Mesangial cell (primary cell): Measurements from ENCODE around the gene GRAMD1A. TPM values are rescaled to one million over a fixed set of nuclear protein-coding genes. Genes with fewer than 3 reads are reported as not detected.

Experiments
- total RNA-seq: library from RNA; depleted of rRNA; stranded (reverse); fragments of >200 nt; gene quantifications from 2 replicates; pipeline ENCODE4 v1.2.3, GENCODE V29; 2015

GRAMD1A gene
- 66.8 and 123 TPM in 2 replicates for total RNA-seq

DNA sequence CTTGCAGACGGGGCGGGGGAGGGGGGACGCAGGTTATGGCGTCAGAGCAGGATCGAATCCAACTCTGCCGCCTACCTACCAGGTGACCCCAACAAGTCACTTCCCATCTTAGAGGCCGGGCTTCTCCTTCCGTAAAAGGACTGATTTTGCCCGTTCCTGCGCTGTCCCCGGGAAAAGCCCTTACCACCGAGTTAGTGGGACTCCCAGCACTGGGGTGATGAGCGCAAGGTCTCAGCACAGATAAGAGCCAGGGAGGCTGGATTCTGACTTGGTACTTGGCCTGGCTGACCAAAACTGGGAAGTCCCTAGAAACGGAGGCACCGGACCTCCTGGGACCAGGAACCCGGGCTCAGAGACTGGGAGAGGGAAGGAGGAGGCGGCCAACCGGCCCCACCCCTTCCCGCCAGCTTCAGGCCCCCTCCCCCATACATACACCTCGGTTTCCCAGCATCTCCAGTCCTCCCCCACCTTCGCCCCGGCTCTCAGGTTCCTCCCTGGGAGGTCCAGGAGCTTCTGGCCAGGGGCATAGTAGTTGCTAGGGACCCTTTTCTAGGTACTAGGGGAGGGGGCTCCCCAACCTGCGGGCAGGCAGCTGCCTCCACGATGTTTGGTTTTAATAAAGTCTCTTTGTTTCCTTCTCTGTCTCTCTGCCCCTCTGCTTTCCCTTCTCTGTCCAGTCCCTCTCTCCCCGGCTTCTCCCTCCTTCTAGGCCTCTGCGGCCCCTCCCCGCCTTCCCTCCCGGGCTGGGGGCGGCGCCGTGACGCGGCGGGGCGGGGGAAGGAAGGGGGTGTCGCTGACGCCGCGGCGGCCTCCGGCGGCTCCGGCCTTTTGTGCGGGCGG, at the start of gene GRAMD1A:
TSS of gene GRAMD1A (plus strand) at position 826 of the 840 bp plus-strand sequence. CDS start 156 bp downstream, outside the sequence.

DNA sequence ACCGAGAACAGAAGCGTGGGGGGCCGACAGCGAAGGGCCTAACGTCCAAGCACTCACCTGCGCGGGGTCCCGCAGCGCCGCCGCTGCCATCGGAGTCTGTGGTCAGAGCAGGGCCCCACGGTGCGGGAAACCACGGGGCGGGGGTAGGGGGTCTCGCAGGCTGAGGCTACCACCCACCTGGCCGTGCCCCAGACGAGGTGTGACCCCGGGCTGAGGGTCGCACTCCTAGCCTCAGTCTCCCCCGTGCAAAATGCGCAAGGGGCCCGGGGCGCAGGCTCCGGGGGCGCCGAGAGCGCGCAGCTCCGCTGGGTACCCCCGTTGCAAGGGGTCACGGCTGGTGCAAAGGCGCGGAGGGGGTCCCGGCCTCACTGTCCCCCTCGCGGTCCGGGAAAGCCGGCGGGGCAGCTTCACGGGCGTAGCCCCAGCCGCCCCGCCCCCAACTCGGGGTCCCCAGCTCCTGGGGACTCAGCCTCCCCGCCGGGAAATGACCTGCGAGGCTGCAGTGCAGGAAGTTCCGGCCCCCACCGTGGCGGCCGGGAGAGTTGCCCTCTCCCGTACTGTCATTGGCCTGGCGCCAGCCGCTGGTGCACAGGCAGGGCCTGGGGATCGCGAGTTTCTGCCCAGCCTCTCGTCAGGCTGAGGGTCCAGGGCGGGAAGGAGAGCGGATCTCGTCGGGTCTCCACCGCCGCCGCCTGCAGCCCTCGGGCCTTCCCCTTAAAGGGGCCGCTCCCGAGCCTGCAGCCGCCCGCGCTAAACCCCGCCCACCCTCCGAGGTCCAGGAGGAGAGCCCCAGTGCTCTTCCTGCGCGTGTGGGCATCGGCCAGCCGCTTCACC, 36.3 kb upstream of the GRAMD1A start, which contains the start of gene ZNF792:
TSS of gene ZNF792 (minus strand) at position 657 of the 834 bp plus-strand sequence. CDS start at position 90, 567 bp downstream.

DNA sequence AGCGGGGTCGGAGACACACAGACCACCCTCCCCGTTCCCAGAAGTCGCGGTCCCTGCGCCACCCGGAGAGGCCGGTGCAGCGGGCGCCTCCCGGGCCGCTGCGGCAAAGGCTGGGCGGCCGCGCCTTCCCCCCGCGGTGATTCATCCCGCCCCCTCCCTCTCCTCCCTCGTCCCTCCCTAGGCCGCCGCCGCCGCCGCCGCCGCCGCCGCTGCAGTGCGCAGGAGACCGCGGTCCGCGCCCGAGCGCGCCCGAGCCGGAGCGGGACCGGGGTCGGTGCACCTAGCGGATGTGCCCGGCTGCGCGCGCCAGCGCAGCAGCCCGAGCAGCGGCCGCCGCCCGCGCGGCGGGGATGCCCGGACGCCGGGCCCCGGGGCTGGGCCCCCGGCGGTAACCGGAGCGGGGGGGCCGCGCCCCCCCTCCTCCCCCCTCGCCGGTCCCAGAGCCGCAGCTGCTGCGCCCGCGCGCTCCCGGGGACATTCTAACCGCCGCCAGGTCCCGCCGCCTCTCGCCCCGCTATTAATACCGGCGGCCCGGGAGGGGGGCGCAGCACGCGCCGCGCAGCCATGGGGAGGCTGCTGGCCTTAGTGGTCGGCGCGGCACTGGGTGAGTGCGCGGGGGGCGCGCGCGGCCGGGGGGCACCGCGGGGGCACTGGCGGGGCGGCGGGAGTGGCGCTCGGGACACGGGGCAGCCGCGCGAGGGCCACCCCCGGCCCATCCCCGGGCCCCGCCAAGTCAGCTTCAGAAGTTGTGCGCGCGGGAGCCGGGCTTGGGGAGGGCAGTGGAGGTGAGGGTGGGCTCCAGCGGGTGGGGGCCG, 30.3 kb downstream of the GRAMD1A start, which contains the start of gene SCN1B:
TSS of gene SCN1B (plus strand) at position 214 of the 815 bp plus-strand sequence. CDS start at position 565, 351 bp downstream.

GRCh38 chr19:35041548-35042055, 41.5 kb downstream of the GRAMD1A start, which contains the start of gene HPN:
Gene HPN (plus strand): TSS chr19:35041721. CDS start chr19:35042507, 786 bp downstream.

Other genes starting within 250 kb of the GRAMD1A start
- 5.7 and 7.0 TPM in 2 replicates for gene ZNF599, start 227.1 kb upstream of the GRAMD1A start, total RNA-seq
- gene ZNF30, start 73.4 kb upstream of the GRAMD1A start, total RNA-seq: 1.5 and 2.0 TPM in 2 replicates
- gene ZNF792, start 36.1 kb upstream of the GRAMD1A start, total RNA-seq: 2.6 and 5.5 TPM in 2 replicates
- 3.7 and 15.8 TPM in 2 replicates for gene SCN1B, start 30.1 kb downstream of the GRAMD1A start, total RNA-seq
- gene HPN, start 41.4 kb downstream of the GRAMD1A start, total RNA-seq: 5.7 TPM in 1 of 2 replicates, not detected in the other
- not detected in 2 replicates for gene FXYD3, start 115.5 kb downstream of the GRAMD1A start, total RNA-seq
- gene LGI4, start 134.7 kb downstream of the GRAMD1A start, total RNA-seq: 0.49 TPM in 1 of 2 replicates, not detected in the other
- gene FXYD1, start 138.5 kb downstream of the GRAMD1A start, total RNA-seq: 0.89 TPM in 1 of 2 replicates, not detected in the other
- gene FXYD7, start 142.9 kb downstream of the GRAMD1A start, total RNA-seq: 0.25 TPM in 1 of 2 replicates, not detected in the other
- 104 and 144 TPM in 2 replicates for gene FXYD5, start 154.4 kb downstream of the GRAMD1A start, total RNA-seq
- gene FAM187B, start 228.4 kb downstream of the GRAMD1A start, total RNA-seq: not detected in 2 replicates
- 39.8 and 88.1 TPM in 2 replicates for gene LSR, start 248.7 kb downstream of the GRAMD1A start, total RNA-seq